CD4-positive, alpha-beta T cell (primary cell): Measurements from ENCODE around the gene JAK3. TPM values are rescaled to one million over a fixed set of nuclear protein-coding genes. Genes with fewer than 3 reads are reported as not detected.

Experiments
- ATAC-seq: fragments of 200-7000 bp; cut with Tn5 transposase; one replicate; pipeline ENCODE4 v1.10.0; 2022; ENCODE audit warnings: mild to moderate bottlenecking; ENCODE audit not compliant: poor library complexity
- CTCF ChIA-PET: fragments of 350-600 bp; sonication (Branson Sonifier 250); formaldehyde crosslinking; loops from one replicate; lab custom pipeline; 2021; ENCODE audit warnings: antibody characterized with exemption, inconsistent platforms; lab: Charles Lee
- POLR2A ChIA-PET: fragments of 350-600 bp; sonication (Branson Sonifier 250); formaldehyde crosslinking; loops from one replicate; lab custom pipeline; 2021; ENCODE audit warnings: antibody characterized with exemption, inconsistent platforms; lab: Charles Lee
- DNase-seq, 14 experiments: peaks; one replicate each; pipeline ENCODE4 v3.0.0-alpha.2; 2013 to 2020; ENCODE audit warnings: mixed read lengths in 2 of 14
- H3K27ac ChIP-seq, 2 donors: one replicate each; pipeline versions ENCODE4 v1.5.1 to v1.7.0; 2013; ENCODE audit warnings: low read length in 2 of 2, low read depth in 1 of 2, mild to moderate bottlenecking in 1 of 2
- H3K27me3 ChIP-seq, 2 experiments: 1 replicate in 1 of 2; 2 replicates in 1 of 2; pipeline versions ENCODE4 v1.6.1 to v1.7.0; 2013; ENCODE audit warnings: low read length in 2 of 2, control low read depth in 1 of 2, mild to moderate bottlenecking in 1 of 2, moderate library complexity in 1 of 2; ENCODE audit not compliant: insufficient read depth in 2 of 2, control insufficient read depth in 1 of 2
- H3K36me3 ChIP-seq: one replicate; pipeline ENCODE4 v1.6.1; 2013; ENCODE audit warnings: low read length, control low read depth; ENCODE audit not compliant: insufficient read depth
- H3K4me1 ChIP-seq: one replicate; pipeline ENCODE4 v1.6.1; 2013; ENCODE audit warnings: low read length, control low read depth; ENCODE audit not compliant: insufficient read depth
- H3K4me3 ChIP-seq: one replicate; pipeline ENCODE4 v1.5.1; 2013; ENCODE audit warnings: mild to moderate bottlenecking, low read length, moderate library complexity
- H3K9me3 ChIP-seq, 2 experiments: 1 replicate in 1 of 2; 2 replicates in 1 of 2; pipeline versions ENCODE4 v1.6.1 to v1.7.0; 2013; ENCODE audit warnings: low read length in 2 of 2, mild to moderate bottlenecking in 2 of 2, control low read depth in 1 of 2, moderate library complexity in 1 of 2; ENCODE audit not compliant: control insufficient read depth in 1 of 2, insufficient read depth in 1 of 2
- H3K27ac Mint-ChIP-seq: one replicate; pipeline ENCODE4 v1.8.0; 2020; ENCODE audit warnings: mixed read lengths
- H3K27me3 Mint-ChIP-seq: one replicate; pipeline ENCODE4 v1.8.0; 2021; ENCODE audit warnings: mixed read lengths
- H3K36me3 Mint-ChIP-seq: one replicate; pipeline ENCODE4 v1.8.0; 2021; ENCODE audit warnings: low read depth, mixed read lengths
- H3K4me1 Mint-ChIP-seq: one replicate; pipeline ENCODE4 v1.8.0; 2021; ENCODE audit warnings: low read depth, mixed read lengths
- H3K4me3 Mint-ChIP-seq: one replicate; pipeline ENCODE4 v1.8.0; 2020; ENCODE audit warnings: mild to moderate bottlenecking, mixed read lengths
- H3K9me3 Mint-ChIP-seq: one replicate; pipeline ENCODE4 v1.8.0; 2020; ENCODE audit warnings: mixed read lengths
- intact Hi-C, 2 experiments: fragments of 100-400 bp; cut with DNase I in 1 of 2; cut with micrococcal nuclease in 1 of 2; formaldehyde crosslinking; loops; one replicate each; pipeline versions ENCODE4 v1.15.1 to v1.9.0; 2023 to 2025; cut with DNase I, micrococcal nuclease
- total RNA-seq, 174 experiments: library from RNA in 2 of 174; stranded (reverse) in 2 of 174; gene quantifications; one replicate each; pipeline ENCODE4 v1.2.3 and lab custom pipeline; 2021 to 2026
- TF ChIP-seq, protein P1 (sequence below): fragments of 200-600 bp; IDR thresholded peaks from one replicate; pipeline ENCODE4 v1.8.0; 2022; ENCODE audit warnings: antibody characterized with exemption, mild to moderate bottlenecking

The JAK3 gene
- total RNA-seq, 2 experiments from 2014 or later, result 120 to 121 TPM

DNA sequence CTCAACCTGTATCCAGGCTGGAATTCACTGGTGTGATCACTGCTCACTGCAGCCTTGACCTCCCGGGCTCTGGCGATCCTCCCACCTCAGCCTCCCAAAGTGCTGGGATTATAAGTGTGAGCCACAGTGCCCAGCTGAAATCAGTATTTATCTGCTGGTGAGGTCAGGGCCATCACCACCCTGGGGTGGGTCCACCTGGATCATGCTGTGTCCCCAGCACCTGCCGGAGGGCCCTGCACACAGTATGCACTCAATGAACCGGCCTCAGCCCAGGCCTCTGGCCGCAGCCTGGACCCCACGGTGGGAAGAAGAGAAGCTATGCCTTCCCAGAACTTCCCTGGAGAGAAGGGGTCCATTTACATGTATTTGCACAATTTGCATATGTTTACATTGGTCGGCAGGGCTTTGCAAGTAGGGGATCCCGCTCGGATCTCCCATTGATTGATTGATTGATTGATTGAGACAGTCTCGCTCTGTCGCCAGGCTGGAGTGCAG, 21.4 kb upstream of the JAK3 start:
- no peak for ATAC-seq
- Histone ChIP-seq H3K4me3 (no peak overlapping the region), H3K27me3 (no peaks in the 10 kb centered on the region), H3K4me1 (peaks cover 33% of the 10 kb centered on the region), H3K27ac (no peak overlapping the region), H3K36me3 (peaks cover 13% of the 10 kb centered on the region), H3K9me3 (no peaks in the 10 kb centered on the region)
- peaks cover 16% of the 10 kb centered on the region for H3K36me3 Mint-ChIP-seq
- peaks cover 17% of the 10 kb centered on the region for H3K4me1 Mint-ChIP-seq
- TF ChIP-seq, protein P1, sequence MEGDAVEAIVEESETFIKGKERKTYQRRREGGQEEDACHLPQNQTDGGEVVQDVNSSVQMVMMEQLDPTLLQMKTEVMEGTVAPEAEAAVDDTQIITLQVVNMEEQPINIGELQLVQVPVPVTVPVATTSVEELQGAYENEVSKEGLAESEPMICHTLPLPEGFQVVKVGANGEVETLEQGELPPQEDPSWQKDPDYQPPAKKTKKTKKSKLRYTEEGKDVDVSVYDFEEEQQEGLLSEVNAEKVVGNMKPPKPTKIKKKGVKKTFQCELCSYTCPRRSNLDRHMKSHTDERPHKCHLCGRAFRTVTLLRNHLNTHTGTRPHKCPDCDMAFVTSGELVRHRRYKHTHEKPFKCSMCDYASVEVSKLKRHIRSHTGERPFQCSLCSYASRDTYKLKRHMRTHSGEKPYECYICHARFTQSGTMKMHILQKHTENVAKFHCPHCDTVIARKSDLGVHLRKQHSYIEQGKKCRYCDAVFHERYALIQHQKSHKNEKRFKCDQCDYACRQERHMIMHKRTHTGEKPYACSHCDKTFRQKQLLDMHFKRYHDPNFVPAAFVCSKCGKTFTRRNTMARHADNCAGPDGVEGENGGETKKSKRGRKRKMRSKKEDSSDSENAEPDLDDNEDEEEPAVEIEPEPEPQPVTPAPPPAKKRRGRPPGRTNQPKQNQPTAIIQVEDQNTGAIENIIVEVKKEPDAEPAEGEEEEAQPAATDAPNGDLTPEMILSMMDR, result no peak
- H3K27ac Mint-ChIP-seq, result no peak overlapping the region
- H3K27me3 Mint-ChIP-seq, result no peaks in the 10 kb centered on the region
- H3K4me3 Mint-ChIP-seq, result no peak overlapping the region
- no peak for DNase-seq
- intact Hi-C loops, result no loop called here
- ChIA-PET CTCF (interaction anchor here (1.2 to 1.4 kb wide), 2 partner anchors 9 to 63 kb away, joined by 3 to 8 read pairs; partner anchors contain the start of genes CCDC124 and RPL18A), POLR2A (interaction anchor here (4.3 kb wide), 1 partner anchor 9 kb away, joined by 57 read pairs; the partner anchor contains the start of gene RPL18A)
- H3K9me3 Mint-ChIP-seq, result no peaks in the 10 kb centered on the region

DNA sequence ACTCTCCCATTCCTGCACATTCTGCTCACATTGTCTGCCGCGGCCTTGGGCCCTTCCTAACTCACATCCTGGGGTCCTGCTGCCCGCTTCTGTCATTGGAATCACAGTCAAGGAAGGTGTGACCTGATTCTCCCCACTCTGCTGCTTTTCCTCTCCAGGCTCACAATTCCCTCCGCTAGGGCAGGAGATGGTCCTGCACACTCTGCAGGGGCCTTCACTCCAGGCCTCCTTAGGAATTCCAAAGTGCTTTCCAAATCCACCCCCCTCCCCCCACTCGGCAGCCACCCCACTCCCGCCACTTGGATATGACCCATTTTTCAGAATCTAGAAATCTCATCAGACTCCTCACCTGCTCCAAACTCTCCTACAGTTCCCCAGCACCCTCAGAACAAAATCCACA, 20.9 kb upstream of the JAK3 start:
- TF ChIP-seq, protein P1, result no peak
- DNase-seq (no peak), ATAC-seq (no peak)
- Mint-ChIP-seq H3K36me3 (peaks cover 21% of the 10 kb centered on the region), H3K27me3 (no peaks in the 10 kb centered on the region), H3K9me3 (no peaks in the 10 kb centered on the region), H3K4me3 (no peak overlapping the region), H3K4me1 (peaks cover 12% of the 10 kb centered on the region), H3K27ac (no peak overlapping the region)
- peaks cover 28% of the 10 kb centered on the region for H3K4me1 ChIP-seq
- peaks cover 18% of the 10 kb centered on the region for H3K36me3 ChIP-seq
- ChIA-PET POLR2A (no interaction called here), CTCF (interaction anchor here (1.2 kb wide), 1 partner anchor 9 kb away, joined by 3 read pairs; the partner anchor contains the start of gene RPL18A)
- intact Hi-C loops, result no loop called here
- no peak overlapping the region for H3K27ac ChIP-seq
- no peak overlapping the region for H3K4me3 ChIP-seq
- no peaks in the 10 kb centered on the region for H3K27me3 ChIP-seq
- no peaks in the 10 kb centered on the region for H3K9me3 ChIP-seq

DNA sequence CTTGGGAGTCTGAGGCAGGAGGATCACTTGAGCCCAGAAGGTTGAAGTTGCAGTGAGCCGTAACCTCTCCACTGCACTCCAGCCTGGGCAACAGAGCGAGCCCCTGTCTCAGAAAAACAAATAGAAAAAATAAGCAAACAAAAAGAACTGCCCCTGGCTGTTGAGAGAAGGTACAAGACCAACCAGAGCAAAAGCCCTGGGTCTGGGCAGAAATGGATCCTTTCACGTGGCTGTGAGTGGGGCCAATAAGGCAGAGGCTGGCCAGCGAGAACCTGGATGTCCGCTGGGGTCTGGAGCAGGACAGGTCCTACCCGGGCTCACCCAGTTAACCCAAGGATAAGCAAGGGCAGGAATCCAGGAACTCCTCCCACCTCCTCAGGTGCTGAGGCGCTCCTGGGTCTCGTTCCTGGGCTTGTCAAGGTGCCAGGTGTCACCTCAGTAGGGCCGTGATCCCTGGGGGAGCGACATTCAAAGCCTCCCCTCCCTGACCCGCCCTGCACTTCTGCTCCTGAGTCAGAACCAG, 19.2 kb upstream of the JAK3 start:
- H3K36me3 ChIP-seq, result peaks cover 34% of the 10 kb centered on the region
- H3K27ac Mint-ChIP-seq, result no peak overlapping the region
- H3K36me3 Mint-ChIP-seq, result peaks cover 34% of the 10 kb centered on the region
- no peak overlapping the region for H3K27ac ChIP-seq
- peaks cover 9% of the 10 kb centered on the region for H3K4me1 Mint-ChIP-seq
- H3K4me3 Mint-ChIP-seq, result no peak overlapping the region
- no peaks in the 10 kb centered on the region for H3K27me3 Mint-ChIP-seq
- POLR2A ChIA-PET, result interaction anchor here (0.9 kb wide), 1 partner anchor 12 kb away, joined by 4 read pairs; no protein-coding TSS in a partner anchor
- H3K4me1 ChIP-seq, result peaks cover 15% of the 10 kb centered on the region
- H3K9me3 Mint-ChIP-seq, result no peaks in the 10 kb centered on the region
- no peak overlapping the region for H3K4me3 ChIP-seq
- DNase-seq (no peak), ATAC-seq (no peak)
- TF ChIP-seq, protein P1, result no peak
- no peaks in the 10 kb centered on the region for H3K27me3 ChIP-seq
- intact Hi-C loops, result no loop called here
- H3K9me3 ChIP-seq, result no peaks in the 10 kb centered on the region
- CTCF ChIA-PET, result interaction anchor here (1.0 kb wide), 1 partner anchor 65 kb away, joined by 3 read pairs; the partner anchor contains the start of gene CCDC124
